Stomach smooth muscle (tissue), 2 donors: Measurements from ENCODE around the gene SFN.
"Not testable (repeated sequence)": the region's sequence is repeated elsewhere in the genome, so short reads cannot be mapped to it uniquely, and the experiment has no call there.

Experiments used
- H3K27ac ChIP-seq: one replicate; pipeline ENCODE4 v1.7.0; 2013; ENCODE audit warnings: mild to moderate bottlenecking, low read length, inconsistent platforms
- H3K27me3 ChIP-seq, 2 donors: one replicate each; pipeline ENCODE4 v1.7.0; 2013; ENCODE audit warnings: low read length in 2 of 2; ENCODE audit not compliant: insufficient read depth in 2 of 2, control insufficient read depth in 1 of 2
- H3K36me3 ChIP-seq, 2 donors: one replicate each; pipeline ENCODE4 v1.7.0; 2013; ENCODE audit warnings: low read length in 2 of 2; ENCODE audit not compliant: control insufficient read depth in 2 of 2, insufficient read depth in 2 of 2
- H3K4me1 ChIP-seq: one replicate; pipeline ENCODE4 v1.7.0; 2013; ENCODE audit warnings: low read length; ENCODE audit not compliant: control insufficient read depth, insufficient read depth
- H3K4me3 ChIP-seq, 2 donors: one replicate each; pipeline ENCODE4 v1.7.0; 2013; ENCODE audit warnings: low read length in 2 of 2
- H3K9ac ChIP-seq, 2 donors: one replicate each; pipeline ENCODE4 v1.7.0; 2013; ENCODE audit warnings: low read length in 2 of 2, mild to moderate bottlenecking in 1 of 2
- H3K9me3 ChIP-seq, 2 donors: one replicate each; pipeline ENCODE4 v1.7.0; 2013; ENCODE audit warnings: low read length in 2 of 2; ENCODE audit not compliant: control insufficient read depth in 2 of 2
- donor health status: healthy.
- donor health status: Pancreatic carcinoma.

The SFN gene

GRCh38 chr1:26829184-26829911 lies 33.6 kb upstream of the SFN start:
- H3K4me3 ChIP-seq: no peak overlapping the region
- peaks cover 27% of the 10 kb centered on the region for H3K4me1 ChIP-seq
- H3K27ac ChIP-seq: peak overlapping the region; percentile 18
- H3K36me3 ChIP-seq: peaks cover 23 to 27% of the 10 kb centered on the region in 2 donors
- no peaks in the 10 kb centered on the region for H3K27me3 ChIP-seq
- H3K9me3 ChIP-seq: no peaks in the 10 kb centered on the region
- no peak overlapping the region for H3K9ac ChIP-seq

- Histone ChIP-seq H3K36me3 (peaks cover 32 to 35% of the 10 kb centered on the region in 2 donors), H3K9me3 (no peaks in the 10 kb centered on the region), H3K27ac (no peak overlapping the region), H3K9ac (no peak overlapping the region), H3K27me3 (no peaks in the 10 kb centered on the region), H3K4me3 (no peak overlapping the region), H3K4me1 (peaks cover 19% of the 10 kb centered on the region)
Measured at GRCh38 chr1:26831059-26831458, 31.9 kb upstream of the SFN start.

DNA sequence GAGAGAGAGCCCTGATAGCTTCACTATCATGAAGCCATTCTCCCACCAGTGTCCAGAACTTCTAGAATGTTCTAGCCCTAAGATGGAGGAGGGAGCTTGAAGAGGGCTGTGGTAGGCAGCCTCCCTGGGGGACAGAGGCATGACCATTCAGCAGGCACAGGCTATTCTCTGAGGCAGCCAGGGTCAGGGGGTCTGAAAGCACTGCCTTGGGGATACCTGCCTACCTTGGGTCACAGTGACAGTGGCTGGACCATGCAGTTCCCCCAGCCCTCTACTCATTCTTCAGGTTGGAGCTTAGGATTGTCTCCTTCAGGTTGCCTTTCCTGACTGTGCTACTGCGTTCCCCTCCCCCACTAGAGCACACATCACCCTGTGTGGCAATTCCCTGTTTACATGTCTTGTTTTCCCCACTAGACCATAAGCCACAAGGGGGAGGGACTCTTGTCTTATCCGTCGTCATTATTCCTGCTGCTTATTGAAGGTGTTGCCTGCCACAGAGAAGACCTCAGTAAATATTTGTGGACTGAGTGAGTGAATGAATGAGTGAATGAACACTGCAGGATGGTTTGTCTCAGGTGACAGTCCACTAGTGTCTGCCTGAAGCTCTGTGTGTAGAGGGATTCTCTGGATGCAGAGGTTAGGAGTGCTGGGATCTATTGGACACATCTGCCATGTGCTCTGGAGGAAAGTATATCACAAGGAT lies 31.3 kb upstream of the SFN start:
- H3K9ac ChIP-seq: no peak overlapping the region

GRCh38 chr1:26832249-26832960 lies 30.5 kb upstream of the SFN start:
- no peak overlapping the region for H3K4me3 ChIP-seq
- no peaks in the 10 kb centered on the region for H3K27me3 ChIP-seq
- H3K4me1 ChIP-seq: peaks cover 14% of the 10 kb centered on the region
- no peaks in the 10 kb centered on the region for H3K9me3 ChIP-seq
- H3K36me3 ChIP-seq: peaks cover 32 to 36% of the 10 kb centered on the region in 2 donors
- no peak overlapping the region for H3K27ac ChIP-seq
- no peak overlapping the region for H3K9ac ChIP-seq

More for the DNA sequence above, 31.3 kb upstream of the SFN start:
- Histone ChIP-seq H3K27me3 (no peaks in the 10 kb centered on the region), H3K4me3 (no peak overlapping the region), H3K9me3 (no peaks in the 10 kb centered on the region), H3K27ac (no peak overlapping the region), H3K4me1 (peaks cover 16% of the 10 kb centered on the region), H3K36me3 (peaks cover 32 to 36% of the 10 kb centered on the region in 2 donors)

DNA sequence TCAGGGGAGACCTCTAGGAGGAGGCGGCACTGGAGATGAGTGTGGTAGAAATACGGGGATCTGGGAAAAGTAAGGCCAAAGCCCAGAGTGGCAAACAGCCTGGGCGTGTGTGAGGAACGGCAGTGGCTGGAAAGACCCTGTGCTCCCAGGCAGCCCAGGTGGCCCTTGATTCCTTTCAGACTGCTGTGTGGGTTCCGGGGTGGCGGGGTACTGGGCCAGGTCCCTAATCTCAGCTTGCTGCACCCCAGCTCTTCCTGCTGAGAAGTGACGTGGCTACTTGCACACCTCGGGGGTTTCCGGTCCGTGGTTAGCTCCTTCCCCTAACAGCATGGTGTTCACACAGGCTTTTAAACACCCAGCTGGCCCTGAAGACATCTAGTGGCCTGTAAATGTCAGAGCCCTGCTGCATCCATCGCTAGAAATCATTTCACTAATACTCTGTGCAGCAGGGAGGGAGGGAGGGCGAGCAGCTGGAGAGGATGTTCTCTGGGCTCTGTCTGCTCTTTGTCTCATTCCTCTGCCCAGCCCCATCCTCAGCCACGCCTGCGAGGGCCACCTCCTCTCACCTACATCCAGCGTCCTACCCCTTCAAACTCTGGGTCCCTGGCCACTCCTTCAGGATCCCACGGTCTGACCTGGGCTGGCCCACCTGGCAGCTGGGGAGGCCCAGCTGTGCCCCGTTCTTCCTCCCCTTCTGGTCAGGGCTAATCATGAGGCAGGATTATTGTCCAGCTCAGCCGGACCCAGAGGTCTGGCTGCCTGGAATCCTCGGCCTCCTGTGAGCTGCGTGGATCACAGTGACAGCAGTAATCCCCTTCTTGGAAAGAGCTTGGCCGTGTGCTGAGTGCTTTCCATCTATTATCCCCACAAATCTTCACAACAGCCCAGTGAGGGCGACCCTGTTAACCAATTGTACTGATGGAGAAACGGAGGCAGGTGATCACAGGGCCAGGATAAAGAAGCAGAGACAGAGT lies 29.2 kb upstream of the SFN start:
- no peak overlapping the region for H3K27ac ChIP-seq
- no peaks in the 10 kb centered on the region for H3K27me3 ChIP-seq
- peaks cover 36 to 42% of the 10 kb centered on the region in 2 donors for H3K36me3 ChIP-seq
- no peaks in the 10 kb centered on the region for H3K9me3 ChIP-seq
- H3K4me3 ChIP-seq: no peak overlapping the region
- no peak overlapping the region for H3K9ac ChIP-seq
- H3K4me1 ChIP-seq: peaks cover 3% of the 10 kb centered on the region

- not testable (repeated sequence) for H3K9ac ChIP-seq, H3K4me1 ChIP-seq, H3K27ac ChIP-seq, H3K4me3 ChIP-seq, H3K27me3 ChIP-seq, H3K9me3 ChIP-seq
- H3K36me3 ChIP-seq: peaks cover 40 to 49% of the 10 kb centered on the region in 2 donors
Measured at GRCh38 chr1:26837665-26838064, 25.3 kb upstream of the SFN start.

DNA sequence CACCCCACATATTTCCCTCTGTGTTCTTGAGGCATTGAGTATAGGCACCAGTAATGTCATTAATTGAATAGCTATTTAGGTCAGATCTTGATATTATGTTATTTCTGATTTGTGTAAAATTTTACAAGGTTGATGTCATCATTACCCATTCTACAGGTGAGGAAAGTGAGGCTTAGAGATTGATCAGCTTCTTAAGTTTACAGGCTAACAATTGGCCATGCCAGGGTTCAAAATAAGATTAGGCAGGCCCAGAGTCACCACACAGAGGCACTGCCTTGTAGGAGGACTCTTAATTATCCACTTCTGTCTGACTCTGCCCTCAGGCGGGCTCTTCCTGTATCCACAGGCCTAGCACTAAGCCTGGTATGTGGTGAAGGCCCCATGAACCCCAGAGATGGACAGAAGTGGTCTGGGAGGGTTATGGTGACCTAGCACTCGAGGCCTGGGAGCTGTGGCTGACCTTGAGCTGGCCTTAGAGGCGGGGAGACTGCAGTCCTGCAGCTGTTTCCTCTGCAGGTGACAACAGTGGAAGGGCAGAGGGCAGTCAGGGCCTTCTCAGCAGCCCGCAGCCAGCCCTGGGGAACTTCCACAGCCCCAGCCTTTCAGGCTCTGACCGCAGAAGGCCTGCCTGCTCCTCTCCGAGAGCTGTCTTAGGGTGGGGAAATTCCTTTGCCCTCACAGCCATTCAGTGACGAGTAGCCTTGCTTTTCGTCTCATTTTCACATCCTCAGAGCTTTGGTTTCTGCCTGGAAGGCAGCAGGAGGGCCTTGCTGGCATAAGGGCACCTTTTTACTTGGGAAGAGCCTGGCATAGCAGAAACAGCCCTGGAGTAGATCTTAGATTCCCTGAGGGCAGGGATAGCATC lies 24.2 kb upstream of the SFN start:
- Histone ChIP-seq H3K9me3 (no peaks in the 10 kb centered on the region), H3K27me3 (no peaks in the 10 kb centered on the region), H3K9ac (no peak overlapping the region), H3K27ac (no peak overlapping the region), H3K4me1 (no peaks in the 10 kb centered on the region), H3K4me3 (no peak overlapping the region), H3K36me3 (peaks cover 35 to 44% of the 10 kb centered on the region in 2 donors)

- H3K27ac ChIP-seq: no peak overlapping the region
Measured at GRCh38 chr1:26839339-26839722, 23.6 kb upstream of the SFN start.

DNA sequence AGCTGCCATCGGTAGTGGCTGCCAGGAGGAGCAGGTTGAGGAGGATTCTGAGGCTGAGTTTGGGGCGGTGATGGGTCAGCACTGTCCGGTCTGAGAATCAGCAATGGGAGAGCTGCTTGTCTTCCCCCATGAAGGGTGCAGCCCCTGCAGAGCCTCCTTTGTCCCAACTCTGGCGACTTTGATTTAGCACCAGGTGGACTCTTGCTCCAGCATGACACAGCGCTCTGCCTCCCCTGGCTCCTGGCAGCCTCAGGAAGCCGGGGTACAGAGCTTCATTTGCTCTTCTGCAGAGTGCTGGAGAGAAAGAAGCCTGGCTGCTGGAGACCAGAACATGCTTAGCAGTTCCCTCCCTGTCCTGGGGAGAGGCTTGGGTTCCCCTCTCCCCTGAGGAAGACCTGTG lies 23.2 kb upstream of the SFN start:
- Histone ChIP-seq H3K9ac (no peak overlapping the region), H3K27ac (no peak overlapping the region), H3K9me3 (no peaks in the 10 kb centered on the region), H3K27me3 (no peaks in the 10 kb centered on the region), H3K4me3 (no peak overlapping the region), H3K36me3 (peaks cover 27 to 36% of the 10 kb centered on the region in 2 donors), H3K4me1 (no peaks in the 10 kb centered on the region)

More at GRCh38 chr1:26839339-26839722, 23.6 kb upstream of the SFN start:
- H3K9me3 ChIP-seq: no peaks in the 10 kb centered on the region
- no peaks in the 10 kb centered on the region for H3K27me3 ChIP-seq
- H3K4me3 ChIP-seq: no peak overlapping the region
- no peaks in the 10 kb centered on the region for H3K4me1 ChIP-seq
- no peak overlapping the region for H3K9ac ChIP-seq
- H3K36me3 ChIP-seq: peaks cover 31 to 39% of the 10 kb centered on the region in 2 donors
